ENCODE data around the gene LONP2. TPM values are rescaled to one million over a fixed set of nuclear protein-coding genes. Genes with fewer than 3 reads are reported as not detected.
A peak's percentile ranks its signal among the peaks of the same experiment; 100 is the strongest.

The LONP2 gene
- total and polyA plus RNA-seq, 2 of the 13 experiments (the other 11 are each of a cell fraction or from before 2014, with no cell fraction given), result 39.2 to 63.3 TPM

DNA sequence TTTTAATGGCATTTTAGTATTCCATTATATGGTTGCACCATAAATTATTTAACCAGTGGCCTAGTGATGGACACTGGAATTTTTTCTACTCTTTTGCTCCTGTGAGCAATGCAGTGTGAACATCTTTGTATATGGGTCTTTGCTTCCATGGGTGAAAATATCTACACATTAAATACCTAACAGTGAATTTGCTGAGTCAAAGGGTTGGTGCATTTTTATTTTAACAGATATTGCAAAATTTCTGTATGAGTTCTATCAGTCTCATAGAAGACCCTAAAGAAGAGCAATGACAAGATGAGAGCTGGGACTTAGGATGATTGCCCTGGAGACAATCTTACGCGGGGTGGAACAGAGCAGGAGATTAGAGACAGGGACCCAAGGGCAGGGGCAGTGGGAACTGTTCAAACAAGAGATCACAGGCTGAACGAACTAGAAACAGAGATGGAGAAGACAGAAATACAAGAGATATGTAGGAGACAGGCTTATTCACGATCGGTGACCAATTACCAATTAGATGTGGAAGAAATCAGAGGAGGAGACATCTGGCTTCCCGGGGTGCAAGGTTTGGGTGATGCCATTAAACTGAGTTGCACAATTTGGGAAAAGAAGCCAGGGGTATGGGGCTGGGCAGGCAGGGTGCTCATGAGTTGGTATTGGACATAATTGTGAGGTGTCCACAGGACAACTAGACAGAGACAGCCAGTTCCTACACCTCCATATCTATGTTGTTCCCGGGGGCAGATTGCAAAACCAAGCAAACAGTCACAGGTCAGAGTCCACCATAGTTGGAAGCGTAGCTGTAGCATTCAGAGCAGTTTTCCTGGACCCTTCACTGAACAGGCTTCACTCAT is 39.9 kb upstream of the LONP2 start (continued):
- TF ChIP-seq, protein P1, sequence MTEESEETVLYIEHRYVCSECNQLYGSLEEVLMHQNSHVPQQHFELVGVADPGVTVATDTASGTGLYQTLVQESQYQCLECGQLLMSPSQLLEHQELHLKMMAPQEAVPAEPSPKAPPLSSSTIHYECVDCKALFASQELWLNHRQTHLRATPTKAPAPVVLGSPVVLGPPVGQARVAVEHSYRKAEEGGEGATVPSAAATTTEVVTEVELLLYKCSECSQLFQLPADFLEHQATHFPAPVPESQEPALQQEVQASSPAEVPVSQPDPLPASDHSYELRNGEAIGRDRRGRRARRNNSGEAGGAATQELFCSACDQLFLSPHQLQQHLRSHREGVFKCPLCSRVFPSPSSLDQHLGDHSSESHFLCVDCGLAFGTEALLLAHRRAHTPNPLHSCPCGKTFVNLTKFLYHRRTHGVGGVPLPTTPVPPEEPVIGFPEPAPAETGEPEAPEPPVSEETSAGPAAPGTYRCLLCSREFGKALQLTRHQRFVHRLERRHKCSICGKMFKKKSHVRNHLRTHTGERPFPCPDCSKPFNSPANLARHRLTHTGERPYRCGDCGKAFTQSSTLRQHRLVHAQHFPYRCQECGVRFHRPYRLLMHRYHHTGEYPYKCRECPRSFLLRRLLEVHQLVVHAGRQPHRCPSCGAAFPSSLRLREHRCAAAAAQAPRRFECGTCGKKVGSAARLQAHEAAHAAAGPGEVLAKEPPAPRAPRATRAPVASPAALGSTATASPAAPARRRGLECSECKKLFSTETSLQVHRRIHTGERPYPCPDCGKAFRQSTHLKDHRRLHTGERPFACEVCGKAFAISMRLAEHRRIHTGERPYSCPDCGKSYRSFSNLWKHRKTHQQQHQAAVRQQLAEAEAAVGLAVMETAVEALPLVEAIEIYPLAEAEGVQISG (CRISPR knock-in tag; IDR thresholded peaks at IDR 0.05), result peak; percentile 82
- TF ChIP-seq GZF1 (CRISPR knock-in tag; IDR thresholded peaks at IDR 0.05) (0 out of 2 replicates have a peak, but pooled peaks have one; percentile 32), TARDBP (CRISPR knock-in tag; IDR thresholded peaks at IDR 0.05) (peak; percentile 97), ATF2 (CRISPR knock-in tag; IDR thresholded peaks at IDR 0.05) (peak; percentile 98), ARNTL (CRISPR knock-in tag; IDR thresholded peaks at IDR 0.05) (peak; percentile 77), ZBTB42 (CRISPR knock-in tag; IDR thresholded peaks at IDR 0.05) (no peak), ZNF788 (CRISPR knock-in tag; IDR thresholded peaks at IDR 0.05; ENCODE audit: borderline replicate concordance) (peak; percentile 98; the same call in 1 of the 2 replicates), PAF1 (CRISPR knock-in tag; IDR thresholded peaks at IDR 0.05) (no peak), REL (CRISPR knock-in tag; conservative IDR thresholded peaks at IDR 0.05) (0 out of 2 replicates have a peak, but pooled peaks have one; percentile 29), HES4 (CRISPR knock-in tag; IDR thresholded peaks at IDR 0.05; ENCODE audit: borderline replicate concordance) (peak; percentile 56; the same call in 1 of the 2 replicates), ZKSCAN8 (CRISPR knock-in tag; IDR thresholded peaks at IDR 0.05; ENCODE audit: borderline replicate concordance) (peak; percentile 93), ZNF670 (CRISPR knock-in tag; IDR thresholded peaks at IDR 0.05; ENCODE audit: borderline replicate concordance) (peak; percentile 97; the same call in 1 of the 2 replicates), ZNF674 (CRISPR knock-in tag; IDR thresholded peaks at IDR 0.05; ENCODE audit: low read depth) (no peak), MXD4 (CRISPR knock-in tag; IDR thresholded peaks at IDR 0.05) (peak; percentile 88), ZKSCAN5 (CRISPR knock-in tag; IDR thresholded peaks at IDR 0.05) (no peak), KAT7 (CRISPR knock-in tag; IDR thresholded peaks at IDR 0.05; ENCODE audit: borderline replicate concordance) (peak; percentile 69; the same call in 1 of the 2 replicates), SMAD9 (CRISPR knock-in tag; IDR thresholded peaks at IDR 0.05) (no peak), FOSL2 (CRISPR knock-in tag; IDR thresholded peaks at IDR 0.05) (peak; percentile 95), GTF2F1 (IDR thresholded peaks at IDR 0.05; ENCODE audit: low read length) (0 out of 2 replicates have a peak, but pooled peaks have one; percentile 32), TAF1 (CRISPR knock-in tag; IDR thresholded peaks at IDR 0.05) (peak; percentile 51; the same call in 1 of the 2 replicates), ZNF782 (CRISPR knock-in tag; IDR thresholded peaks at IDR 0.05; ENCODE audit: borderline replicate concordance) (no peak), ZNF274 (CRISPR knock-in tag; IDR thresholded peaks at IDR 0.05) (0 out of 2 replicates have a peak, but pooled peaks have one; percentile 50), KLF13 (CRISPR knock-in tag; IDR thresholded peaks at IDR 0.05) (no peak), ZC3H4 (CRISPR knock-in tag; IDR thresholded peaks at IDR 0.05; ENCODE audit: borderline replicate concordance) (no peak), ZNF883 (CRISPR knock-in tag; IDR thresholded peaks at IDR 0.05; ENCODE audit: not compliant biosample characterization) (peak; percentile 58)
- TF ChIP-seq, protein P2, sequence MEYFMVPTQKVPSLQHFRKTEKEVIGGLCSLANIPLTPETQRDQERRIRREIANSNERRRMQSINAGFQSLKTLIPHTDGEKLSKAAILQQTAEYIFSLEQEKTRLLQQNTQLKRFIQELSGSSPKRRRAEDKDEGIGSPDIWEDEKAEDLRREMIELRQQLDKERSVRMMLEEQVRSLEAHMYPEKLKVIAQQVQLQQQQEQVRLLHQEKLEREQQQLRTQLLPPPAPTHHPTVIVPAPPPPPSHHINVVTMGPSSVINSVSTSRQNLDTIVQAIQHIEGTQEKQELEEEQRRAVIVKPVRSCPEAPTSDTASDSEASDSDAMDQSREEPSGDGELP (IDR thresholded peaks at IDR 0.05; ENCODE audit: borderline replicate concordance, low read depth), result peak; percentile 67; the same call in 1 of the 2 replicates
